ENCODE results near the gene C1orf116.

- TF ChIP-seq REST (IDR thresholded peaks at IDR 0.05; ENCODE audit: insufficient read depth in 1 of 2, low read depth in 2 of 2, low read length in 2 of 2) = no peak
- TF ChIP-seq POLR2AphosphoS5 (IDR thresholded peaks at IDR 0.05; ENCODE audit: low read depth, low read length) = no peak
These were observed 32.0 kb upstream of the C1orf116 start for GRCh38 chr1:207064561-207064960.

Data from PFSK-1 (cell line).